ENCODE data around the gene MYO15A.

Gene MYO15A

GRCh38 chr17:18161207-18162145, 52.9 kb downstream of the MYO15A start:
- DNase-seq = no peak

- DNase-seq = no peak
These were observed 55.0 kb downstream of the MYO15A start for GRCh38 chr17:18163547-18163946.

GRCh38 chr17:18166894-18167293, 58.3 kb downstream of the MYO15A start:
- no peak for DNase-seq

- DNase-seq = no peak
These were observed 58.9 kb downstream of the MYO15A start for GRCh38 chr17:18167421-18167820.

- no peak for DNase-seq
These were observed 64.1 kb downstream of the MYO15A start for GRCh38 chr17:18172531-18173278.

- DNase-seq = no peak
These were observed 65.2 kb downstream of the MYO15A start for GRCh38 chr17:18173740-18174139.

- no peak for DNase-seq
These were observed 67.6 kb downstream of the MYO15A start for GRCh38 chr17:18176176-18176575.

GRCh38 chr17:18177133-18177532, 68.6 kb downstream of the MYO15A start:
- DNase-seq = no peak

- no peak for DNase-seq
These were observed 69.2 kb downstream of the MYO15A start for GRCh38 chr17:18177722-18178121.

- no peak for DNase-seq
These were observed 70.6 kb downstream of the MYO15A start for GRCh38 chr17:18179196-18179595.

GRCh38 chr17:18179804-18180203, 71.2 kb downstream of the MYO15A start:
- no peak for DNase-seq

- DNase-seq = no peak
These were observed 72.8 kb downstream of the MYO15A start for GRCh38 chr17:18181358-18181757.

GRCh38 chr17:18182110-18182977, 73.8 kb downstream of the MYO15A start:
- DNase-seq = peak; percentile 71

- peak; percentile 93 for DNase-seq
These were observed 74.4 kb downstream of the MYO15A start for GRCh38 chr17:18182978-18183333.

- peak; percentile 100 for DNase-seq
These were observed 75.0 kb downstream of the MYO15A start, which contains the start of gene ALKBH5 for GRCh38 chr17:18183334-18184142. Gene ALKBH5, plus strand, starts transcription at chr17:18183828. Its CDS starts 416 bp downstream, at chr17:18184244.

- DNase-seq = peak; percentile 71
These were observed 75.8 kb downstream of the MYO15A start for GRCh38 chr17:18184143-18185031.

GRCh38 chr17:18185391-18185790, 76.8 kb downstream of the MYO15A start:
- peak; percentile 68 for DNase-seq

GRCh38 chr17:18185832-18186626, 77.5 kb downstream of the MYO15A start:
- DNase-seq = peak; percentile 35

- no peak for DNase-seq
These were observed 78.0 kb downstream of the MYO15A start for GRCh38 chr17:18186627-18186982.

GRCh38 chr17:18187226-18187625, 78.7 kb downstream of the MYO15A start:
- no peak for DNase-seq
